WTC11 (cell line): ENCODE results near the gene ERC1. TPM values are rescaled to one million over a fixed set of nuclear protein-coding genes. Genes with fewer than 3 reads are reported as not detected.

ENCODE experiments used
- ATAC-seq: fragments of 200-7000 bp; cut with Tn5 transposase; 2 replicates; pipeline ENCODE4 v1.10.0; 2021; ENCODE audit warnings: mild to moderate bottlenecking, moderate library complexity
- CTCF ChIA-PET: fragments of 300-600 bp; sonication (Branson Sonifier 250); formaldehyde crosslinking; loops from one replicate; lab custom pipeline; 2021; ENCODE audit warnings: antibody characterized with exemption; lab: Charles Lee
- POLR2A ChIA-PET: fragments of 350-600 bp; sonication (Branson Sonifier 250); formaldehyde crosslinking; loops from one replicate; lab custom pipeline; 2021; ENCODE audit warnings: antibody characterized with exemption; lab: Charles Lee
- DNase-seq: peaks from one replicate; pipeline ENCODE4 v3.0.0; 2021; ENCODE audit warnings: low spot score
- H3K27ac Mint-ChIP-seq: 2 replicates; pipeline ENCODE4 v1.8.0; 2021; ENCODE audit warnings: mixed read lengths
- H3K27me3 Mint-ChIP-seq: 2 replicates; pipeline ENCODE4 v1.8.0; 2021; ENCODE audit warnings: low read depth, mild to moderate bottlenecking, moderate library complexity, mixed read lengths
- H3K36me3 Mint-ChIP-seq: 2 replicates; pipeline ENCODE4 v1.8.0; 2021; ENCODE audit warnings: mixed read lengths
- H3K4me1 Mint-ChIP-seq: 2 replicates; pipeline ENCODE4 v1.8.0; 2022; ENCODE audit warnings: mixed read lengths
- H3K4me3 Mint-ChIP-seq: 2 replicates; pipeline ENCODE4 v1.8.0; 2021; ENCODE audit warnings: mild to moderate bottlenecking, moderate library complexity, mixed read lengths
- H3K9me3 Mint-ChIP-seq: 2 replicates; pipeline ENCODE4 v1.8.0; 2021; ENCODE audit warnings: mixed read lengths
- CREB1 ChIP-seq: sonication (generic); formaldehyde crosslinking; IDR thresholded peaks from 2 replicates; pipeline ENCODE4 v1.8.0; 2023; ENCODE audit warnings: mild to moderate bottlenecking, missing genetic modification reagents
- FOXJ3 ChIP-seq: sonication (generic); formaldehyde crosslinking; IDR thresholded peaks from 2 replicates; pipeline ENCODE4 v1.9.0; 2021; ENCODE audit warnings: missing genetic modification reagents, mild to moderate bottlenecking, borderline replicate concordance
- HMGA2 ChIP-seq: fragments of 250-450 bp; sonication (Bioruptor Pico); IDR thresholded peaks from 2 replicates; pipeline ENCODE4 v1.4.0; 2021; ENCODE audit warnings: mild to moderate bottlenecking, moderate library complexity
- KAT7 ChIP-seq: sonication (generic); formaldehyde crosslinking; IDR thresholded peaks from 2 replicates; pipeline ENCODE4 v1.8.1; 2023; ENCODE audit warnings: missing genetic modification reagents, mild to moderate bottlenecking, borderline replicate concordance
- MXD4 ChIP-seq: fragments of 250-450 bp; sonication (Bioruptor Pico); IDR thresholded peaks from 2 replicates; pipeline ENCODE4 v1.8.0; 2021; ENCODE audit warnings: mild to moderate bottlenecking, moderate library complexity, borderline replicate concordance
- MYBL2 ChIP-seq: sonication (generic); formaldehyde crosslinking; IDR thresholded peaks from 2 replicates; pipeline ENCODE4 v1.8.1; 2023; ENCODE audit warnings: mild to moderate bottlenecking, moderate library complexity, missing genetic modification reagents
- OVOL2 ChIP-seq: fragments of 250-450 bp; sonication (Bioruptor Pico); IDR thresholded peaks from 2 replicates; pipeline ENCODE4 v1.9.0; 2021; ENCODE audit warnings: mild to moderate bottlenecking, borderline replicate concordance
- TCF7 ChIP-seq: sonication (generic); formaldehyde crosslinking; IDR thresholded peaks from 2 replicates; pipeline ENCODE4 v1.8.0; 2022; ENCODE audit warnings: mild to moderate bottlenecking, low read depth, missing genetic modification reagents, moderate library complexity
- ZBTB21 ChIP-seq: sonication (generic); formaldehyde crosslinking; IDR thresholded peaks from 2 replicates; pipeline ENCODE4 v1.8.1; 2023; ENCODE audit warnings: mild to moderate bottlenecking, missing genetic modification reagents, borderline replicate concordance
- ZNF121 ChIP-seq: sonication (generic); formaldehyde crosslinking; IDR thresholded peaks from 2 replicates; pipeline ENCODE4 v1.8.0; 2023; ENCODE audit warnings: missing genetic modification reagents
- ZNF138 ChIP-seq: sonication (generic); formaldehyde crosslinking; conservative IDR thresholded peaks from 2 replicates; pipeline ENCODE4 v1.8.1; 2022; ENCODE audit warnings: mild to moderate bottlenecking, moderate library complexity, missing genetic modification reagents
- ZNF423 ChIP-seq: fragments of 250-450 bp; sonication (Bioruptor Pico); IDR thresholded peaks from 2 replicates; pipeline ENCODE4 v2.1.2; 2022; ENCODE audit warnings: mild to moderate bottlenecking, moderate library complexity
- total RNA-seq: library from RNA; stranded (reverse); gene quantifications from 3 replicates; pipeline ENCODE4 v1.2.3, GENCODE V29; 2021
- TF ChIP-seq, protein P1 (sequence below): fragments of 250-450 bp; sonication (Bioruptor Pico); conservative IDR thresholded peaks from 2 replicates; pipeline ENCODE4 v1.9.0; 2021; ENCODE audit warnings: mild to moderate bottlenecking
- TF ChIP-seq, protein P2 (sequence below): sonication (generic); formaldehyde crosslinking; IDR thresholded peaks from 2 replicates; pipeline ENCODE4 v1.8.0; 2022; ENCODE audit warnings: mild to moderate bottlenecking, missing genetic modification reagents
- TF ChIP-seq, protein P3 (sequence below): sonication (generic); formaldehyde crosslinking; IDR thresholded peaks from 2 replicates; pipeline ENCODE4 v1.8.1; 2023; ENCODE audit warnings: mild to moderate bottlenecking, moderate library complexity, missing genetic modification reagents
- TF ChIP-seq, protein P4 (sequence below): sonication (generic); formaldehyde crosslinking; IDR thresholded peaks from 2 replicates; pipeline ENCODE4 v1.8.1; 2022; ENCODE audit warnings: mild to moderate bottlenecking, missing genetic modification reagents, moderate library complexity, borderline replicate concordance
- TF ChIP-seq, protein P5 (sequence below): fragments of 250-450 bp; sonication (Bioruptor Pico); IDR thresholded peaks from 2 replicates; pipeline ENCODE4 v1.9.0; 2021; ENCODE audit warnings: moderate library complexity, mild to moderate bottlenecking, inconsistent platforms, borderline replicate concordance
- TF ChIP-seq, protein P6 (sequence below): fragments of 250-450 bp; sonication (Bioruptor Pico); IDR thresholded peaks from 2 replicates; pipeline ENCODE4 v1.9.0; 2021; ENCODE audit warnings: mild to moderate bottlenecking
- TF ChIP-seq, protein P7 (sequence below): sonication (generic); formaldehyde crosslinking; IDR thresholded peaks from 2 replicates; pipeline ENCODE4 v1.8.0; 2022; ENCODE audit warnings: mild to moderate bottlenecking, missing genetic modification reagents

Gene ERC1
- total RNA-seq, 1 experiment from 2014 or later = 47.5 TPM

DNA sequence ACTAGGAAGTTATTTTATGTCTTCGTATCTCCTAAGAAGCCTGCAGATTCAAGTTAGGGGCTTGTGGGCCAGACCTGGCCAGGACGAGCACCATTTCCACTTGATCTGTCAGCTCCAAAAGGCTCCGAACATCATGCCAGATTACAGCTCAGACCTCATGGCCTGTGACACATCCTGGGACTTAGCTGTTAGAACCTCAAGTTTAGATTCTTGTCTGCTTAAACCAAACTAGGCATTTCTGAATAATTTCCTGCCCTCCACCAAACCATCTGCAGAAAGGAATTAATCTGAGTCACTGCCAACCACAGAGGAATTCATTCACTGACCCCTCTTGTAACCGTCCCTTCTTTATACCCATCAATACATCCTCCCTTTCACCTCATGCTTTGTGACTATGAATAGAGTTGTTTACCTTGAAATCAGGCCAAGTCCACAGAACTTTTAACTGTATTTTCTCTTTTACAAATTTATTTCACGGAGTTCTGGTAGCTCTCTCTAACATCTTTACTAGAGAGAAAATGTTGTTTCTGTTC, 483.1 kb downstream of the ERC1 start:
- Mint-ChIP-seq H3K4me1 (no peaks in the 10 kb centered on the region; the same call in 1 of the 2 replicates), H3K4me3 (no peak overlapping the region), H3K9me3 (no peaks in the 10 kb centered on the region), H3K36me3 (no peaks in the 10 kb centered on the region), H3K27me3 (no peaks in the 10 kb centered on the region), H3K27ac (no peak overlapping the region)
- CTCF ChIA-PET = interaction anchor here (1.0 to 1.9 kb wide), 3 partner anchors 43 to 356 kb away, joined by 3 to 8 read pairs (median 8); partner anchors contain the start of gene WNT5B
- ATAC-seq (peak; percentile 69), DNase-seq (no peak)
- TF ChIP-seq, protein P1, sequence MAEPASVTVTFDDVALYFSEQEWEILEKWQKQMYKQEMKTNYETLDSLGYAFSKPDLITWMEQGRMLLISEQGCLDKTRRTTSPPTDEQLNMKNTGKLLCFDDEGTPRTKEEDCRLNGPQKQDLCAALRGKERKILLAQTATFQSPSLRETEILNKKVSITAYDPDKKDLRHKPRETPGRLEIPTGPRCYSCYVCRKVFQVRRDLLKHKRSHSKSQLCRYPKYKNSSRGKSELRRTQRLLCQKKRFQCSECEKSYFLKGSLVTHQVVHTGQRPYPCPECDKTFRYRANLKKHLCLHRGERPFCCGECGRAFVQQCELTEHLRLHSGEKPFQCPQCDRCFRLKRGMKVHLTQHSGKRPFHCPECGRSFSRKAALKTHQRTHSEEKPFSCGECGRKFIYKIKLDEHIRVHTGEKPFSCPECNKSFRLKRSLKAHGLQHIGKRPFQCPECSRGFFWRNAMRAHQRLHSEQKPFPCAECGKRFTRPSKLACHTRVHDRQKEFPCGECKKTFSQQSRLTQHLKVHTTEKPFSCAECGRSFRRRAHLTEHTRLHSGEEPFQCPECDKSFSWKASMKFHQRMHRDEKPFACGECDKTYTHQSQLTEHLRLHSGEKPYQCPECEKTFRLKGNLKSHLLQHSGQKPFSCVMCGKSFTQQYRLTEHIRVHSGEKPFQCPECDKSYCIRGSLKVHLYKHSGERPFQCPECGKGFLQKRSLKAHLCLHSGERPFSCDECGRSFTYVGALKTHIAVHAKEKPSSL (CRISPR knock-in tag) = no peak
- TF ChIP-seq HMGA2 (CRISPR knock-in tag) (no peak), OVOL2 (CRISPR knock-in tag) (no peak), KAT7 (CRISPR knock-in tag) (no peak)
- POLR2A ChIA-PET = no interaction called here

DNA sequence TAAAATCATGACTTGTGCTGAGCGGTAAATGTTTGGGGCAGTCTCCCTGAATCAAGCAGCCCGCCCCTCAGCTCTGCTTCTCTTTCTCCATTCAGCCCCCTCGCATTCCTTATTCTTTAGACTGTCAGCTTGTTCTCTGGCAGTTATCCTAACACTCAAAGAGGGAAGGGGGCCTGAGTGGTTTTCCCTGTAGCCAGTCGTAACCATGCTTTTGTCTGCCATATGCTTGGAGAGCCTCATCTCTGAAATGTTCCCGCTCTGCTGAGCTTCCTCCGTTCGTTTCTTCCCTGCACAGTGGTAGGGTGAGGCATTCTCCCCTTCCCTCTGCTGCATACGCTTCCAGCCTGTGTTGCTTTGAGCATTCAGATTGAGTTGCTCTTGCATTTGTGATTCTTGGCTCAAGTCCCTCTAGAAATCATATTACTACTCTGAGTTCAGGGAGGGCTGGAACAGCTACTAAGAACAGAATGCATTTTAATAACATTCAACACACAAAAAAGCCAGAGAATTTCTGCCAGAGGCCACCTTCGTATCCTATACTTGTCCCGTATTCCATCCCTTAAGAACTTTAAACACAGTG, 483.6 kb downstream of the ERC1 start:
- ChIA-PET POLR2A (no interaction called here), CTCF (interaction anchor here (1.0 to 1.9 kb wide), 3 partner anchors 42 to 357 kb away, joined by 3 to 8 read pairs (median 8); partner anchors contain the start of gene WNT5B)
- no peak for TF ChIP-seq TCF7 (CRISPR knock-in tag)
- TF ChIP-seq, protein P2, sequence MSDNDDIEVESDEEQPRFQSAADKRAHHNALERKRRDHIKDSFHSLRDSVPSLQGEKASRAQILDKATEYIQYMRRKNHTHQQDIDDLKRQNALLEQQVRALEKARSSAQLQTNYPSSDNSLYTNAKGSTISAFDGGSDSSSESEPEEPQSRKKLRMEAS (CRISPR knock-in tag) = peak; percentile 52; the same call in 1 of the 2 replicates
- Mint-ChIP-seq H3K4me1 (no peaks in the 10 kb centered on the region; the same call in 1 of the 2 replicates), H3K9me3 (no peaks in the 10 kb centered on the region), H3K36me3 (no peaks in the 10 kb centered on the region), H3K4me3 (no peak overlapping the region), H3K27me3 (no peaks in the 10 kb centered on the region), H3K27ac (no peak overlapping the region)
- peak; percentile 80 for ATAC-seq
- no peak for DNase-seq

DNA sequence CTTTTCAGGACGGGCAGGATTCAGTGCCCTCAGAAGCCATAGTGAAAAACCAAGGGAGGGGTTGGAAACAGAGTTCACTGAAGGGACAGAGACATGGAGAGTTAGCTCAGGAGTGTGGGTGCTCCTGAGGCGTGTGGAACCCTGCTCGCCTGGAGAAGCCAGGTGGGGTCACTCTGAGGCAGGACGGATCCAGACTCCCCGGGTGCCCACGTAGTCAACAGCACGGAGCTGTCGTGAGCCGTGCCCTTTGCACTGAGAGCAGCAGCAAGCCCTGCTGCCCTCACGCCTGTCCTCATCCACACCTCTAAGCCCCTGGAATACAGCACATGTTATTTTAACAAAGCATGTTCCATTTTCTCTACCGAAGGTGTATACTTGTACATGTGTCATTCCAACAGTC, 488.6 kb downstream of the ERC1 start:
- Mint-ChIP-seq H3K27ac (no peak overlapping the region), H3K4me1 (no peaks in the 10 kb centered on the region), H3K4me3 (no peak overlapping the region), H3K9me3 (no peaks in the 10 kb centered on the region), H3K36me3 (no peaks in the 10 kb centered on the region), H3K27me3 (no peaks in the 10 kb centered on the region)
- no peak for TF ChIP-seq ZNF138 (CRISPR knock-in tag)
- TF ChIP-seq FOXJ3 = no peak
- TF ChIP-seq, protein P3, sequence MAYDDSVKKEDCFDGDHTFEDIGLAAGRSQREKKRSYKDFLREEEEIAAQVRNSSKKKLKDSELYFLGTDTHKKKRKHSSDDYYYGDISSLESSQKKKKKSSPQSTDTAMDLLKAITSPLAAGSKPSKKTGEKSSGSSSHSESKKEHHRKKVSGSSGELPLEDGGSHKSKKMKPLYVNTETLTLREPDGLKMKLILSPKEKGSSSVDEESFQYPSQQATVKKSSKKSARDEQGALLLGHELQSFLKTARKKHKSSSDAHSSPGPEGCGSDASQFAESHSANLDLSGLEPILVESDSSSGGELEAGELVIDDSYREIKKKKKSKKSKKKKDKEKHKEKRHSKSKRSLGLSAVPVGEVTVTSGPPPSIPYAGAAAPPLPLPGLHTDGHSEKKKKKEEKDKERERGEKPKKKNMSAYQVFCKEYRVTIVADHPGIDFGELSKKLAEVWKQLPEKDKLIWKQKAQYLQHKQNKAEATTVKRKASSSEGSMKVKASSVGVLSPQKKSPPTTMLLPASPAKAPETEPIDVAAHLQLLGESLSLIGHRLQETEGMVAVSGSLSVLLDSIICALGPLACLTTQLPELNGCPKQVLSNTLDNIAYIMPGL = no peak
- TF ChIP-seq, protein P4, sequence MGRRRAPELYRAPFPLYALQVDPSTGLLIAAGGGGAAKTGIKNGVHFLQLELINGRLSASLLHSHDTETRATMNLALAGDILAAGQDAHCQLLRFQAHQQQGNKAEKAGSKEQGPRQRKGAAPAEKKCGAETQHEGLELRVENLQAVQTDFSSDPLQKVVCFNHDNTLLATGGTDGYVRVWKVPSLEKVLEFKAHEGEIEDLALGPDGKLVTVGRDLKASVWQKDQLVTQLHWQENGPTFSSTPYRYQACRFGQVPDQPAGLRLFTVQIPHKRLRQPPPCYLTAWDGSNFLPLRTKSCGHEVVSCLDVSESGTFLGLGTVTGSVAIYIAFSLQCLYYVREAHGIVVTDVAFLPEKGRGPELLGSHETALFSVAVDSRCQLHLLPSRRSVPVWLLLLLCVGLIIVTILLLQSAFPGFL (CRISPR knock-in tag) = no peak
- no peak for TF ChIP-seq MYBL2 (CRISPR knock-in tag)
- TF ChIP-seq, protein P5, sequence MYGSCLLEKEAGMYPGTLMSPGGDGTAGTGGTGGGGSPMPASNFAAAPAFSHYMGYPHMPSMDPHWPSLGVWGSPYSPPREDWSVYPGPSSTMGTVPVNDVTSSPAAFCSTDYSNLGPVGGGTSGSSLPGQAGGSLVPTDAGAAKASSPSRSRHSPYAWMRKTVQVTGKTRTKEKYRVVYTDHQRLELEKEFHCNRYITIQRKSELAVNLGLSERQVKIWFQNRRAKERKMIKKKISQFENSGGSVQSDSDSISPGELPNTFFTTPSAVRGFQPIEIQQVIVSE (CRISPR knock-in tag) = no peak
- TF ChIP-seq, protein P6, sequence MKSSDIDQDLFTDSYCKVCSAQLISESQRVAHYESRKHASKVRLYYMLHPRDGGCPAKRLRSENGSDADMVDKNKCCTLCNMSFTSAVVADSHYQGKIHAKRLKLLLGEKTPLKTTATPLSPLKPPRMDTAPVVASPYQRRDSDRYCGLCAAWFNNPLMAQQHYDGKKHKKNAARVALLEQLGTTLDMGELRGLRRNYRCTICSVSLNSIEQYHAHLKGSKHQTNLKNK (CRISPR knock-in tag) = no peak
- TF ChIP-seq ZNF423 (CRISPR knock-in tag) = no peak
- TF ChIP-seq ZBTB21 = no peak
- TF ChIP-seq CREB1 (CRISPR knock-in tag) = no peak
- no peak for TF ChIP-seq MXD4 (CRISPR knock-in tag)
- TF ChIP-seq ZNF121 (CRISPR knock-in tag) = no peak
- TF ChIP-seq, protein P7, sequence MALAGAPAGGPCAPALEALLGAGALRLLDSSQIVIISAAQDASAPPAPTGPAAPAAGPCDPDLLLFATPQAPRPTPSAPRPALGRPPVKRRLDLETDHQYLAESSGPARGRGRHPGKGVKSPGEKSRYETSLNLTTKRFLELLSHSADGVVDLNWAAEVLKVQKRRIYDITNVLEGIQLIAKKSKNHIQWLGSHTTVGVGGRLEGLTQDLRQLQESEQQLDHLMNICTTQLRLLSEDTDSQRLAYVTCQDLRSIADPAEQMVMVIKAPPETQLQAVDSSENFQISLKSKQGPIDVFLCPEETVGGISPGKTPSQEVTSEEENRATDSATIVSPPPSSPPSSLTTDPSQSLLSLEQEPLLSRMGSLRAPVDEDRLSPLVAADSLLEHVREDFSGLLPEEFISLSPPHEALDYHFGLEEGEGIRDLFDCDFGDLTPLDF (CRISPR knock-in tag) = no peak
- ATAC-seq = no peak
- POLR2A ChIA-PET = no interaction called here
- CTCF ChIA-PET = interaction anchor here (0.9 to 1.0 kb wide), 2 partner anchors 151 to 362 kb away, joined by 4 read pairs; no protein-coding TSS in a partner anchor
- no peak for DNase-seq
